GM12891 (cell line): Measurements from ENCODE around the gene ITSN1.

Source experiments
- DNase-seq: peaks from one replicate; pipeline ENCODE4 v3.0.0; 2011; ENCODE audit warnings: low spot score; ENCODE audit not compliant: insufficient read length
- FAIRE-seq: peaks from 2 replicates; lab custom pipeline; 2011; peaks lifted over from hg19 to GRCh38; lab: Jason Lieb, UNC
- PAX5 ChIP-seq: IDR thresholded peaks from 2 replicates; pipeline ENCODE4 v1.6.1; 2011; ENCODE audit warnings: low read length, moderate library complexity, mild to moderate bottlenecking; ENCODE audit not compliant: insufficient read depth, severe bottlenecking
- POLR2A ChIP-seq: IDR thresholded peaks from 2 replicates; pipeline ENCODE4 v1.6.1; 2011; ENCODE audit warnings: low read depth, low read length, control low read depth
- POLR2AphosphoS5 ChIP-seq: IDR thresholded peaks from 2 replicates; pipeline ENCODE4 v1.6.1; 2011; ENCODE audit warnings: low read depth, low read length, control low read depth
- POU2F2 ChIP-seq: IDR thresholded peaks from 2 replicates; pipeline ENCODE4 v1.6.1; 2011; ENCODE audit warnings: low read depth, mild to moderate bottlenecking, control low read depth, low read length, moderate library complexity
- SPI1 ChIP-seq: IDR thresholded peaks from 2 replicates; pipeline ENCODE4 v1.6.1; 2011; ENCODE audit warnings: low read depth, low read length, control low read depth
- TAF1 ChIP-seq: IDR thresholded peaks from 2 replicates; pipeline ENCODE4 v1.6.1; 2011; ENCODE audit warnings: low read depth, low read length, control low read depth

ITSN1 gene

DNA sequence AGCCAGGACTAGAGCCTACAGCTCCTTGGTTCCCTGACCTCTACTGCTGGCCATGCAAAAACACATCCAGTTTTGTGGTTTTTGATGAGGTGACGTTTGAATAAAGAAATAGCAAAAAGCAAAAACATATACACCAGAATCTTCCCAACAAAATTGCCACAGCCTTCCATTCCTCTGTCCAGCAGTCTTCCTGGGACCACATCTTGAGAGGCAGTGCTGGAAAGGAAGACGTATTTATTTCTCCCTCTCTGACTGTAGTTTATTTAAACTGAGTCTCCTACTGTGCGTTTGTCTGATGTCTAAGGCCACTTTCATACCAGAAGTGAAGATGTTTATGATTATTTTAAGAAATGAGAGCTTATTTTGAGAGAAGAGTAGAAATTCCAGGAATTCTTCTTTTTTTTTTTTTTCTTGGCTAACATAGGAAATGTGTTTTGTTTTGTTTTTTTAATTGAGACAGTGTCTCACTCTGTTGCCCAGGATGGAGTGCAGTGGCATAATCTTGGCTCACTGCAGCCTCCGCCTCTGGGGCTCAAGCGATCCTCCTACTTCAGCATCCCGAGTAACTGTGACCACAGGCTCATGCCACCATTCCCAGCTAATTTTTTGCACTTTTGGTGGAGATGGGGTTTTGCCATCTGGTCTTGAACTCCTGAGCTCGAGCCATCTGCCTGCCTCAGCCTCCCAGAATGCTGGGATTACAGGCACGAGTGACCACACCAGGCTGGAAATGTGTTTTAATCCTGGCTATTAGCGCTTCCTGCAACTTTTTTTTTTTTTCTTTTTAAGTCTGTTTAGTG lies 118.5 kb downstream of the ITSN1 start:
- DNase-seq (no peak), FAIRE-seq (no peak)
- TF ChIP-seq PAX5 (no peak), TAF1 (no peak), SPI1 (no peak), POLR2A (no peak), POLR2AphosphoS5 (no peak), POU2F2 (no peak)

DNA sequence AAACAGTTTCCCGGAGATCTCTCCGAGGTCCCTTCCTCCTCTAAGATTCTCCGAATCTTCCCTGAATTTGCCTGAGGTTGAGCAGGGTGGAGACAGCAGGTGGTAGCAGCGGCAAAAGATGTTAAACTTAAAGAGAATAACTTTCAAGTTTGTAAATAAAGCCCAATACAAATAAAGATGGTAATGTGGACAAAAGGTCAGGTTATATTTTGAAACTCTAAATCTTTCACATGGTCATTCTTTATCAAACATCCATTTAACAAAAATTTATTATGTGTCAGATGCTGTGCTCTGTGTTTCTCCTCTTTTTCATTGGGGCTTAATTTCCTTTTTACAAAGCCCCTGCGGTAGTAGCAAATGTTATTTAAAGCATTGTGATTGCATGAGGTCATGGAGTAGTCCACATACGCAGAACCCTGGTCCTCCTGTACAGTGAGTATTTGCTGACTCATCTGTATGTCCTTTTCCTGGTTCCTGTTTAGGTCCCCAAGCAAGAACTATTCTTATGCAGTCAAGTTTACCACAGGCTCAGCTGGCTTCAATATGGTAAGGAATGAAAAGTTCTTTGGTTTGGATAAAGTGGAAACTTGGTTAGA lies 119.2 kb downstream of the ITSN1 start:
- DNase-seq (no peak), FAIRE-seq (no peak)
- TF ChIP-seq PAX5 = no peak

GRCh38 chr21:33762803-33763581 lies 120.7 kb downstream of the ITSN1 start:
- DNase-seq (no peak), FAIRE-seq (no peak)
- TF ChIP-seq POLR2A = no peak
- TF ChIP-seq PAX5 = no peak
- TF ChIP-seq POLR2AphosphoS5 = no peak
- no peak for TF ChIP-seq POU2F2
- TF ChIP-seq SPI1 = no peak
- TF ChIP-seq TAF1 = no peak

DNA sequence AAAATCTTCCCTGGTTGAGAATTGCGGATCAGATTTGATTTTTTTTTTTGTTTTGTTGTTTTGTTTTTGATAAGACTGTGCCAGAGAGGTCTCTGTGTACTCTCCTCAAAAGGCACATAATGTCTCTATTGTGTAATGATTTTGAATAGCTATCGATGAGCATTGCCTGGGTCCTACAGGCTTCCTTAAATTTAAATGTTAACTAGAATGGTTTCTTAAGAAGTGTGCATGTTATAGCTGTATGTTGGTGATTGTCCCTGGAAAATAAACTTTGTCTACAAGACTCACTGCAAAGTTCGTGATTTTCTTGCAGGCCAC lies 121.2 kb downstream of the ITSN1 start:
- TF ChIP-seq SPI1 = no peak
- TF ChIP-seq PAX5 = no peak
- TF ChIP-seq POLR2AphosphoS5 = no peak
- no peak for TF ChIP-seq POLR2A
- TF ChIP-seq TAF1 = no peak
- TF ChIP-seq POU2F2 = no peak
- FAIRE-seq = no peak
- DNase-seq = no peak

- TF ChIP-seq POU2F2 (no peak), POLR2A (no peak), POLR2AphosphoS5 (no peak), SPI1 (no peak)
- FAIRE-seq (no peak), DNase-seq (no peak)
Observed at GRCh38 chr21:33767236-33767635, 124.9 kb downstream of the ITSN1 start.

DNA sequence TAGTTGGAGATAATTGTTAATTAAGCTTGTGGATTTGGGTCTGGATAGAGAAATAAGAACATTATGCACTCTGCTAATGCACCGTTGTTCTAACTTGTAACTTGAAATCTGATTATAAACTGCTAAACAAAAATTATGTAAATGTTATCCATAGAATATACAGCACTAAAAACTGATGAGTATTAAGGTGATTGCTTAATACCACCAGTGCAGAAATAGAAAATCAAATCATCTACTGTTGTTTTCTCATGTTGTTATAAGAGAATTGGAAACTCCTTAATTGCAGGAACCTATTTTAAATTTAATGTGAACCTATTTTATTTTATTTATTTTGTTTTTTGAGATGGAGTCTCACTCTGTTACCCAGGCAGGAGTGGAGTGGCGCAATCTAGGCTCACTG lies 125.7 kb downstream of the ITSN1 start:
- DNase-seq (no peak), FAIRE-seq (no peak)
- no peak for TF ChIP-seq POLR2A
- TF ChIP-seq PAX5 = no peak
- no peak for TF ChIP-seq POU2F2
- TF ChIP-seq SPI1 = no peak
- TF ChIP-seq POLR2AphosphoS5 = no peak
- no peak for TF ChIP-seq TAF1

GRCh38 chr21:33769057-33769456 lies 126.8 kb downstream of the ITSN1 start:
- no peak for TF ChIP-seq SPI1
- no peak for TF ChIP-seq TAF1
- no peak for TF ChIP-seq PAX5
- no peak for TF ChIP-seq POLR2A
- no peak for TF ChIP-seq POU2F2
- no peak for TF ChIP-seq POLR2AphosphoS5
- DNase-seq (no peak), FAIRE-seq (no peak)

- no peak for TF ChIP-seq PAX5
- no peak for TF ChIP-seq TAF1
- TF ChIP-seq POLR2AphosphoS5 = no peak
- TF ChIP-seq POLR2A = no peak
- no peak for TF ChIP-seq POU2F2
- no peak for TF ChIP-seq SPI1
- DNase-seq (no peak), FAIRE-seq (no peak)
Observed at GRCh38 chr21:33770542-33770941, 128.2 kb downstream of the ITSN1 start.

DNA sequence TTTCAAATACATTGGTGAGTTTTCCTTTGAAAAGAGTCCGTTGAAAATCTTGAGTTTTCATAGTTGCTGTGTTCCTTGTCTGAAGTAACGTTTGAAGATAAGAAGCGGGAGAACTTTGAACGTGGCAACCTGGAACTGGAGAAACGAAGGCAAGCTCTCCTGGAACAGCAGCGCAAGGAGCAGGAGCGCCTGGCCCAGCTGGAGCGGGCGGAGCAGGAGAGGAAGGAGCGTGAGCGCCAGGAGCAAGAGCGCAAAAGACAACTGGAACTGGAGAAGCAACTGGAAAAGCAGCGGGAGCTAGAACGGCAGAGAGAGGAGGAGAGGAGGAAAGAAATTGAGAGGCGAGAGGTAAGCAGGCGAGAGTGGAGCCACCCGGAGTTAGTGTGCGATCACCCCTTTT lies 129.7 kb downstream of the ITSN1 start:
- no peak for TF ChIP-seq POLR2A
- no peak for TF ChIP-seq SPI1
- TF ChIP-seq PAX5 = no peak
- no peak for TF ChIP-seq POLR2AphosphoS5
- TF ChIP-seq POU2F2 = no peak
- TF ChIP-seq TAF1 = no peak
- FAIRE-seq = no peak

DNA sequence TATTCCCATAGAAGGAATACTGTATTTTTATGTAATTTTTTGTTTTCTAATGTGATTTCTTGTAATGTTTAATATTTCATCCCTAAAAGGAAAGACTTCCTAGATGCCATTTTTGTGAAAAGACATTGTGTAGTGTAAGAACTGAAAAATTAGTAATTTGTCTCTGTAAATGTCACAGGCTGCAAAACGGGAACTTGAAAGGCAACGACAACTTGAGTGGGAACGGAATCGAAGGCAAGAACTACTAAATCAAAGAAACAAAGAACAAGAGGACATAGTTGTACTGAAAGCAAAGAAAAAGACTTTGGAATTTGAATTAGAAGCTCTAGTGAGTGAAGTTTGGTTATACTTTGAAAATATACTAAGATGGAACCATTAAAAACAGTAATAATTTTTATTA lies 132.2 kb downstream of the ITSN1 start:
- no peak for FAIRE-seq
- no peak for DNase-seq
- TF ChIP-seq PAX5 (no peak), POU2F2 (no peak), POLR2A (no peak), TAF1 (no peak), POLR2AphosphoS5 (no peak), SPI1 (no peak)

More for the DNA sequence above, 129.7 kb downstream of the ITSN1 start:
- DNase-seq = no peak
